A549 (cell line): ENCODE data around the gene FADS3. TPM values are rescaled to one million over a fixed set of nuclear protein-coding genes. Genes with fewer than 3 reads are reported as not detected.
A peak's percentile ranks its signal among the peaks of the same experiment; 100 is the strongest.

Experiments
- ATAC-seq, 2 experiments: fragments of 200-7000 bp in 1 of 2; fragments of >200 bp in 1 of 2; cut with Nextera tagmentation in 1 of 2; cut with Tn5 transposase in 1 of 2; 3 replicates each; pipeline versions ENCODE4 v1.8.0 to v1.9.1; 2018 to 2020; ENCODE audit warnings: mild to moderate bottlenecking in 1 of 2, moderate library complexity in 1 of 2
- CTCF ChIA-PET: fragments of 300-600 bp; sonication (Branson Sonifier 250); formaldehyde crosslinking; extraction: SDS; loops from one replicate; lab custom pipeline; 2021; ENCODE audit warnings: antibody characterized with exemption, inconsistent platforms; lab: Yijun Ruan, JAX
- POLR2A ChIA-PET: fragments of 350-600 bp; formaldehyde crosslinking; extraction: SDS; loops from one replicate; lab custom pipeline; 2021; ENCODE audit warnings: antibody characterized with exemption, inconsistent platforms; lab: Yijun Ruan, JAX
- DNase-seq, 2 experiments: peaks; one replicate each; pipeline versions ENCODE4 v3.0.0 to v3.0.0-alpha.2; 2011 to 2016; ENCODE audit warnings: low read depth in 1 of 2, low spot score in 1 of 2
- FAIRE-seq: peaks from 2 replicates; lab custom pipeline; 2011; peaks lifted over from hg19 to GRCh38; lab: Jason Lieb, UNC
- H3K27ac ChIP-seq, 2 experiments: fragments of >200 bp; sonication (Bioruptor Twin); formaldehyde crosslinking; 3 replicates each; pipeline ENCODE4 v1.5.1; 2016 to 2017
- H3K4me1 ChIP-seq: fragments of >200 bp; sonication (Bioruptor Twin); formaldehyde crosslinking; 3 replicates; pipeline ENCODE4 v1.6.1; 2016
- H3K4me2 ChIP-seq: fragments of >200 bp; sonication (Bioruptor Twin); formaldehyde crosslinking; 3 replicates; pipeline ENCODE4 v1.6.1; 2016
- H3K4me3 ChIP-seq: fragments of >200 bp; sonication (Bioruptor Twin); formaldehyde crosslinking; 3 replicates; pipeline ENCODE4 v1.5.1; 2016
- H3K9me3 ChIP-seq: fragments of >200 bp; sonication (Bioruptor Twin); formaldehyde crosslinking; 3 replicates; pipeline ENCODE4 v1.6.1; 2016
- BCL3 ChIP-seq: fragments of >200 bp; sonication (Bioruptor Twin); formaldehyde crosslinking; IDR thresholded peaks from 3 replicates; pipeline ENCODE4 v1.6.1; 2016
- CBX8 ChIP-seq: fragments of 200-600 bp; sonication (generic); IDR thresholded peaks from 2 replicates; pipeline ENCODE4 v1.6.1; 2016
- CHD2 ChIP-seq: fragments of 150-350 bp; IDR thresholded peaks from 2 replicates; pipeline ENCODE4 v1.6.1; 2014; ENCODE audit warnings: low read length; ENCODE audit not compliant: partially characterized antibody
- EHMT2 ChIP-seq: fragments of 200-600 bp; sonication (generic); IDR thresholded peaks from 2 replicates; pipeline ENCODE4 v1.6.1; 2016; ENCODE audit warnings: antibody characterized with exemption, low read depth, mild to moderate bottlenecking, moderate library complexity
- FOSL2 ChIP-seq, 2 experiments: fragments of 450-650 bp in 1 of 2; fragments of >200 bp in 1 of 2; sonication (Bioruptor Twin) in 1 of 2; formaldehyde crosslinking; IDR thresholded peaks; 2 replicates each; pipeline versions ENCODE4 v1.5.0 to v1.6.1; 2016 to 2020; ENCODE audit warnings: mild to moderate bottlenecking in 1 of 2, moderate library complexity in 1 of 2
- GATA3 ChIP-seq: IDR thresholded peaks from 2 replicates; pipeline ENCODE4 v1.6.1; 2012; ENCODE audit warnings: borderline replicate concordance
- HDAC2 ChIP-seq: fragments of 200-600 bp; sonication (generic); IDR thresholded peaks from 2 replicates; pipeline ENCODE4 v1.6.1; 2016
- HEYL ChIP-seq: fragments of 250-450 bp; sonication (Bioruptor Pico); IDR thresholded peaks from 2 replicates; pipeline ENCODE4 v1.8.0; 2021; ENCODE audit warnings: mild to moderate bottlenecking, moderate library complexity
- HOXB5 ChIP-seq: fragments of 250-450 bp; sonication (Bioruptor Pico); IDR thresholded peaks from 2 replicates; pipeline ENCODE4 v1.5.0; 2020; ENCODE audit warnings: mild to moderate bottlenecking, moderate library complexity
- KDM1A ChIP-seq: fragments of 200-600 bp; sonication (generic); IDR thresholded peaks from 2 replicates; pipeline ENCODE4 v1.6.1; 2016; ENCODE audit warnings: low read depth, mild to moderate bottlenecking
- MAFK ChIP-seq: fragments of 450-650 bp; IDR thresholded peaks from 2 replicates; pipeline ENCODE4 v1.6.1; 2014; ENCODE audit not compliant: partially characterized antibody
- NFE2L2 ChIP-seq: fragments of 150-350 bp; conservative IDR thresholded peaks from 2 replicates; pipeline ENCODE4 v1.6.1; 2014; ENCODE audit warnings: low read length
- NPAS2 ChIP-seq: fragments of 250-450 bp; sonication (Bioruptor Pico); IDR thresholded peaks from 2 replicates; pipeline ENCODE4 v1.8.0; 2022; ENCODE audit warnings: mild to moderate bottlenecking, moderate library complexity, borderline replicate concordance
- POLR2A ChIP-seq: IDR thresholded peaks from 2 replicates; pipeline ENCODE4 v1.6.1; 2012; ENCODE audit warnings: mild to moderate bottlenecking, low read length
- POLR2AphosphoS2 ChIP-seq: conservative IDR thresholded peaks from 2 replicates; pipeline ENCODE4 v1.6.1; 2012; ENCODE audit warnings: low read length, improper control_type of control experiment, inconsistent platforms
- RAD21 ChIP-seq, 2 experiments: fragments of >200 bp in 1 of 2; sonication (Bioruptor Twin) in 1 of 2; formaldehyde crosslinking in 1 of 2; IDR thresholded peaks in 1 of 2; conservative IDR thresholded peaks in 1 of 2; 2 replicates in 1 of 2; 3 replicates in 1 of 2; pipeline ENCODE4 v1.6.1; 2012 to 2018; ENCODE audit warnings: inconsistent platforms in 1 of 2
- RCOR1 ChIP-seq: fragments of 150-350 bp; IDR thresholded peaks from 2 replicates; pipeline ENCODE4 v1.6.1; 2014; ENCODE audit warnings: antibody characterized with exemption, low read length, low read depth
- REST ChIP-seq: fragments of 200-600 bp; sonication (generic); IDR thresholded peaks from 2 replicates; pipeline ENCODE4 v1.6.1; 2016; ENCODE audit warnings: antibody characterized with exemption, mild to moderate bottlenecking, moderate library complexity
- RFX5 ChIP-seq: fragments of 450-650 bp; IDR thresholded peaks from 2 replicates; pipeline ENCODE4 v1.7.1; 2014; ENCODE audit warnings: antibody characterized with exemption, mild to moderate bottlenecking, moderate library complexity
- RNF2 ChIP-seq: fragments of 200-600 bp; sonication (generic); IDR thresholded peaks from 2 replicates; pipeline ENCODE4 v1.6.1; 2016; ENCODE audit warnings: low read depth, mild to moderate bottlenecking, antibody characterized with exemption, moderate library complexity, borderline replicate concordance
- SREBF2 ChIP-seq: fragments of 450-650 bp; IDR thresholded peaks from 2 replicates; pipeline ENCODE4 v1.6.1; 2014; ENCODE audit warnings: mild to moderate bottlenecking, moderate library complexity
- TP53 ChIP-seq: fragments of 250-450 bp; sonication (Bioruptor Pico); IDR thresholded peaks from 2 replicates; pipeline ENCODE4 v1.5.0; 2021; ENCODE audit warnings: mild to moderate bottlenecking, moderate library complexity
- ZC3H11A ChIP-seq: fragments of 450-650 bp; IDR thresholded peaks from 2 replicates; pipeline ENCODE4 v1.6.1; 2014; ENCODE audit warnings: antibody characterized with exemption, mild to moderate bottlenecking
- ZFP36 ChIP-seq: fragments of 450-650 bp; IDR thresholded peaks from 2 replicates; pipeline ENCODE4 v1.6.1; 2014; ENCODE audit warnings: borderline replicate concordance; ENCODE audit not compliant: partially characterized antibody
- ZNF302 ChIP-seq: fragments of 250-450 bp; sonication (Bioruptor Pico); IDR thresholded peaks from 2 replicates; pipeline ENCODE4 v1.9.0; 2021; ENCODE audit warnings: inconsistent platforms, mild to moderate bottlenecking, moderate library complexity
- WGBS: methylation state at CpG from one replicate; pipeline ENCODE4 v1.1.6; 2017; ENCODE audit errors: missing lambda C conversion rate; 5-methylcytosine and 5-hydroxymethylcytosine counted together
- polyA plus RNA-seq, 4 experiments: library from polyadenylated mRNA; depleted of rRNA in 3 of 4; stranded (reverse); fragments of >200 nt; fragmentation: RNase III in 1 of 4; extraction: RNeasy Plus Mini Kit Qiagen cat#74134 plus additional on column Dnase treatment in 1 of 4; gene quantifications; 2 replicates in 3 of 4; 3 replicates in 1 of 4; pipeline ENCODE4 v1.2.3, GENCODE V29; 2011 to 2017
- TF ChIP-seq, protein P1 (sequence below): IDR thresholded peaks from 2 replicates; pipeline ENCODE4 v1.6.1; 2012
- TF ChIP-seq, protein P2 (sequence below): fragments of 250-450 bp; sonication (Bioruptor Pico); IDR thresholded peaks from 2 replicates; pipeline ENCODE4 v1.5.0; 2020; ENCODE audit warnings: low read depth, mild to moderate bottlenecking, moderate library complexity
- TF ChIP-seq, protein P3 (sequence below): fragments of 450-650 bp; IDR thresholded peaks from 2 replicates; pipeline ENCODE4 v1.6.1; 2014; ENCODE audit warnings: antibody characterized with exemption
- TF ChIP-seq, protein P4 (sequence below): fragments of 150-350 bp; IDR thresholded peaks from 2 replicates; pipeline ENCODE4 v1.6.1; 2014; ENCODE audit warnings: low read depth, mild to moderate bottlenecking, low read length

Gene FADS3
- polyA plus RNA-seq, 2 of the 4 experiments (the other 2 are of a cell fraction): 17.5 to 36.3 TPM

GRCh38 chr11:61833926-61834277 lies 57.4 kb downstream of the FADS3 start:
- WGBS: 92% methylated on average over 12 of the region's 12 CpGs
- FAIRE-seq: no peak
- H3K4me2 ChIP-seq: peak overlapping the region; percentile 41; the same call in 1 of the 3 replicates
- no peak for DNase-seq
- ChIA-PET POLR2A (no interaction called here), CTCF (interaction anchor here (0.8 to 1.6 kb wide), 4 partner anchors 17 to 276 kb away, joined by 3 to 4 read pairs (median 3); partner anchors contain the start of gene FADS1)
- H3K9me3 ChIP-seq: no peaks in the 10 kb centered on the region
- H3K27ac ChIP-seq: peak overlapping the region in 1 of 2 experiments; percentile 62; a peak in 2 of 6 replicates
- TF ChIP-seq RNF2: no peak
- TF ChIP-seq RFX5: no peak
- TF ChIP-seq ZNF302: no peak
- TF ChIP-seq, protein P1, sequence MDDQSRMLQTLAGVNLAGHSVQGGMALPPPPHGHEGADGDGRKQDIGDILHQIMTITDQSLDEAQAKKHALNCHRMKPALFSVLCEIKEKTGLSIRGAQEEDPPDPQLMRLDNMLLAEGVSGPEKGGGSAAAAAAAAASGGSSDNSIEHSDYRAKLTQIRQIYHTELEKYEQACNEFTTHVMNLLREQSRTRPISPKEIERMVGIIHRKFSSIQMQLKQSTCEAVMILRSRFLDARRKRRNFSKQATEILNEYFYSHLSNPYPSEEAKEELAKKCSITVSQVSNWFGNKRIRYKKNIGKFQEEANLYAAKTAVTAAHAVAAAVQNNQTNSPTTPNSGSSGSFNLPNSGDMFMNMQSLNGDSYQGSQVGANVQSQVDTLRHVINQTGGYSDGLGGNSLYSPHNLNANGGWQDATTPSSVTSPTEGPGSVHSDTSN: no peak
- TF ChIP-seq, protein P2, sequence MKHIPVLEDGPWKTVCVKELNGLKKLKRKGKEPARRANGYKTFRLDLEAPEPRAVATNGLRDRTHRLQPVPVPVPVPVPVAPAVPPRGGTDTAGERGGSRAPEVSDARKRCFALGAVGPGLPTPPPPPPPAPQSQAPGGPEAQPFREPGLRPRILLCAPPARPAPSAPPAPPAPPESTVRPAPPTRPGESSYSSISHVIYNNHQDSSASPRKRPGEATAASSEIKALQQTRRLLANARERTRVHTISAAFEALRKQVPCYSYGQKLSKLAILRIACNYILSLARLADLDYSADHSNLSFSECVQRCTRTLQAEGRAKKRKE: no peak
- no peak for TF ChIP-seq KDM1A
- no peak for TF ChIP-seq TP53 (CRISPR knock-in tag)
- TF ChIP-seq RCOR1: no peak
- no peak for TF ChIP-seq POLR2AphosphoS2
- TF ChIP-seq REST: no peak
- no peak for TF ChIP-seq EHMT2
- TF ChIP-seq HOXB5: no peak
- no peak for TF ChIP-seq NPAS2
- no peak for TF ChIP-seq NFE2L2
- TF ChIP-seq RAD21 (conservative IDR thresholded peaks at IDR 0.05 in 1 of 2, IDR thresholded peaks at IDR 0.05 in 1 of 2): no peak
- TF ChIP-seq ZC3H11A: no peak
- no peak for TF ChIP-seq SREBF2
- TF ChIP-seq FOSL2 (IDR thresholded peaks at IDR 0.05): no peak
- TF ChIP-seq FOSL2 (CRISPR knock-in tag; IDR thresholded peaks at IDR 0.05): no peak
- TF ChIP-seq GATA3: no peak
- TF ChIP-seq HEYL (CRISPR knock-in tag): no peak
- H3K4me1 ChIP-seq: peaks cover 68% of the 10 kb centered on the region
- no peak overlapping the region for H3K4me3 ChIP-seq
- peak in 1 of 2 experiments; percentile 18; a peak in 3 of 6 replicates for ATAC-seq

- POLR2A ChIA-PET: interaction anchor here (0.6 kb wide), 1 partner anchor 278 kb away, joined by 3 read pairs; no protein-coding TSS in a partner anchor
- no peak for ATAC-seq
- no peak overlapping the region; the same call in 2 of the 3 replicates for H3K4me2 ChIP-seq
- TF ChIP-seq CHD2 (no peak), BCL3 (no peak), ZC3H11A (no peak), HDAC2 (no peak), CBX8 (no peak), HEYL (CRISPR knock-in tag) (no peak), POLR2A (no peak), ZFP36 (no peak), FOSL2 (IDR thresholded peaks at IDR 0.05) (no peak), FOSL2 (CRISPR knock-in tag; IDR thresholded peaks at IDR 0.05) (no peak), MAFK (no peak)
- TF ChIP-seq, protein P3, sequence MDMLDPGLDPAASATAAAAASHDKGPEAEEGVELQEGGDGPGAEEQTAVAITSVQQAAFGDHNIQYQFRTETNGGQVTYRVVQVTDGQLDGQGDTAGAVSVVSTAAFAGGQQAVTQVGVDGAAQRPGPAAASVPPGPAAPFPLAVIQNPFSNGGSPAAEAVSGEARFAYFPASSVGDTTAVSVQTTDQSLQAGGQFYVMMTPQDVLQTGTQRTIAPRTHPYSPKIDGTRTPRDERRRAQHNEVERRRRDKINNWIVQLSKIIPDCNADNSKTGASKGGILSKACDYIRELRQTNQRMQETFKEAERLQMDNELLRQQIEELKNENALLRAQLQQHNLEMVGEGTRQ: no peak
- TF ChIP-seq, protein P4, sequence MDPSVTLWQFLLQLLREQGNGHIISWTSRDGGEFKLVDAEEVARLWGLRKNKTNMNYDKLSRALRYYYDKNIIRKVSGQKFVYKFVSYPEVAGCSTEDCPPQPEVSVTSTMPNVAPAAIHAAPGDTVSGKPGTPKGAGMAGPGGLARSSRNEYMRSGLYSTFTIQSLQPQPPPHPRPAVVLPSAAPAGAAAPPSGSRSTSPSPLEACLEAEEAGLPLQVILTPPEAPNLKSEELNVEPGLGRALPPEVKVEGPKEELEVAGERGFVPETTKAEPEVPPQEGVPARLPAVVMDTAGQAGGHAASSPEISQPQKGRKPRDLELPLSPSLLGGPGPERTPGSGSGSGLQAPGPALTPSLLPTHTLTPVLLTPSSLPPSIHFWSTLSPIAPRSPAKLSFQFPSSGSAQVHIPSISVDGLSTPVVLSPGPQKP: no peak
- TF ChIP-seq, protein P2: no peak
Observed at GRCh38 chr11:61833471-61833870, 57.9 kb downstream of the FADS3 start.

More at GRCh38 chr11:61833471-61833870, 57.9 kb downstream of the FADS3 start:
- no peak for DNase-seq
- no peak overlapping the region for H3K27ac ChIP-seq
- no peak overlapping the region for H3K4me3 ChIP-seq
- no peak for FAIRE-seq
- H3K4me1 ChIP-seq: peaks cover 68% of the 10 kb centered on the region
- WGBS: 93% methylated on average over 11 of the region's 11 CpGs
- H3K9me3 ChIP-seq: no peaks in the 10 kb centered on the region
- CTCF ChIA-PET: interaction anchor here (1.5 to 1.6 kb wide), 2 partner anchors 16 to 276 kb away, joined by 3 to 4 read pairs; partner anchors contain the start of gene FADS1
